ENCODE data around the gene SPTLC3. TPM values are rescaled to one million over a fixed set of nuclear protein-coding genes. Genes with fewer than 3 reads are reported as not detected.

Gene SPTLC3
- total RNA-seq, 1 experiment from 2014 or later = 20.3 TPM

DNA sequence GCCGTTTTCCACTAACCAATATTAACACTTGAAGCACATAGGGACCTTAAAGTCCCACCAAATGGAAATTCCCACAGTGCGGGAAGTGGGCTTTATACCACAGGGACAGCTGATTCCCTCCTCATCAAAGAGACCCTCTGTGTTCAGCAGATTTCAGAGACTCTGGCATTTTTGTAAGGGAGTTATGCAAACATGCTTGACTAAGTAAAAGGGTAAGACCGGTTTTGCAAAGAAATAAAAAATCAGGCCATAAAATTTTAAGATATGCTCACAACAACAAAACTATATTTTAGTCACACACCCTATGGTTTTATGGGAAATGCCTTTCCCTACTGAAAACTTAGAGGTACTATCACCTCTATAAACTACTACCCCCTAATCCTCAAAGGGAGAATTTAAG, 45.4 kb upstream of the SPTLC3 start:
- intact Hi-C loops (cut with micrococcal nuclease) = loop anchor here (10.0 kb wide), 1 partner anchor 1409 kb away; no protein-coding TSS in a partner anchor
- H3K4me3 Mint-ChIP-seq (ENCODE audit: unreplicated experiment) = no peak overlapping the region
- no peaks in the 10 kb centered on the region for H3K27me3 Mint-ChIP-seq (ENCODE audit: insufficient read depth, unreplicated experiment)
- ChIA-PET CTCF (interaction anchor here (0.8 to 15.3 kb wide), 7 partner anchors 14 to 146 kb away, joined by 5 to 558 read pairs (median 56); no protein-coding TSS in a partner anchor), POLR2A (no interaction called here)
- no peak for DNase-seq (ENCODE audit: unreplicated experiment)
- no peak overlapping the region for H3K27ac Mint-ChIP-seq (ENCODE audit: low read depth, unreplicated experiment)
- no peaks in the 10 kb centered on the region for H3K36me3 Mint-ChIP-seq (ENCODE audit: insufficient read depth, unreplicated experiment)
- no peaks in the 10 kb centered on the region for H3K4me1 Mint-ChIP-seq (ENCODE audit: insufficient read depth, unreplicated experiment)
- BruUV-seq (replicated peaks) = no TSS peak
- no peaks in the 10 kb centered on the region for H3K9me3 Mint-ChIP-seq (ENCODE audit: unreplicated experiment)
- TF ChIP-seq CTCF (IDR thresholded peaks at IDR 0.05; ENCODE audit: unreplicated experiment) = no peak

- intact Hi-C loops (cut with micrococcal nuclease) = loop anchor here (10.0 kb wide), 1 partner anchor 1411 kb away; no protein-coding TSS in a partner anchor
- H3K27ac Mint-ChIP-seq (ENCODE audit: low read depth, unreplicated experiment) = no peak overlapping the region
- H3K9me3 Mint-ChIP-seq (ENCODE audit: unreplicated experiment) = no peaks in the 10 kb centered on the region
- no peaks in the 10 kb centered on the region for H3K27me3 Mint-ChIP-seq (ENCODE audit: insufficient read depth, unreplicated experiment)
- no TSS peak for BruUV-seq (replicated peaks)
- ChIA-PET POLR2A (interaction anchor here (1.1 to 2.2 kb wide), 3 partner anchors 39 to 44 kb away, joined by 3 to 12 read pairs (median 3); no protein-coding TSS in a partner anchor), CTCF (interaction anchor here (0.5 to 15.3 kb wide), 33 partner anchors 10 to 1411 kb away, joined by 3 to 558 read pairs (median 4); no protein-coding TSS in a partner anchor)
- H3K36me3 Mint-ChIP-seq (ENCODE audit: insufficient read depth, unreplicated experiment) = no peaks in the 10 kb centered on the region
- no peak for TF ChIP-seq CTCF (IDR thresholded peaks at IDR 0.05; ENCODE audit: unreplicated experiment)
- DNase-seq (ENCODE audit: unreplicated experiment) = no peak
- H3K4me3 Mint-ChIP-seq (ENCODE audit: unreplicated experiment) = no peak overlapping the region
- H3K4me1 Mint-ChIP-seq (ENCODE audit: insufficient read depth, unreplicated experiment) = no peaks in the 10 kb centered on the region
Observed at GRCh38 chr20:12965212-12965869, 43.4 kb upstream of the SPTLC3 start.

DNA sequence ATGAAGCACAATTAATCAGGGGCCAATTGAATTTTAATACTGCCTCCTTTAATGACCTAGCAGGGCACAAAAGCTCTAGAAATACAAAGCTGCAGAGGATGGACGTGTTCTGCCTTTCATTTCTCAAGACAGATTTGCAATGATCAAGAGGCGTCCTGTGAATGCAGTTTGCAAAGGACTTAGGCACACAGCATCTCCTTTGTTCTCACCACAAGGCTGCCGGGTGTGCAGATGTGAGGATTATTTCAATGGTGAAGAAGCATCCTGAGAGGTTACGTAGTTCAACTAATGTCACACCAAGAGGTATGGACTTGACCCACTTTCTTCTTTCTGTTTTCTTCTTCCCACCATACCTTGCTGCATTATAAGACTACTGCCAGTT, 42.9 kb upstream of the SPTLC3 start:
- no peak for DNase-seq (ENCODE audit: unreplicated experiment)
- intact Hi-C loops (cut with micrococcal nuclease) = loop anchor here (1.0 to 10.0 kb wide), 3 partner anchors 41 to 1411 kb away; no protein-coding TSS in a partner anchor
- ChIA-PET CTCF (interaction anchor here (0.5 to 15.3 kb wide), 37 partner anchors 11 to 1416 kb away, joined by 3 to 558 read pairs (median 4); no protein-coding TSS in a partner anchor), POLR2A (interaction anchor here (0.7 to 2.2 kb wide), 4 partner anchors 12 to 44 kb away, joined by 3 to 12 read pairs (median 3); no protein-coding TSS in a partner anchor)
- Mint-ChIP-seq H3K36me3 (ENCODE audit: insufficient read depth, unreplicated experiment) (no peaks in the 10 kb centered on the region), H3K27ac (ENCODE audit: low read depth, unreplicated experiment) (no peak overlapping the region), H3K4me1 (ENCODE audit: insufficient read depth, unreplicated experiment) (no peaks in the 10 kb centered on the region), H3K27me3 (ENCODE audit: insufficient read depth, unreplicated experiment) (no peaks in the 10 kb centered on the region), H3K4me3 (ENCODE audit: unreplicated experiment) (no peak overlapping the region), H3K9me3 (ENCODE audit: unreplicated experiment) (no peaks in the 10 kb centered on the region)
- no peak for TF ChIP-seq CTCF (IDR thresholded peaks at IDR 0.05; ENCODE audit: unreplicated experiment)
- no TSS peak for BruUV-seq (replicated peaks)

- no peak overlapping the region for H3K4me3 Mint-ChIP-seq (ENCODE audit: unreplicated experiment)
- no peaks in the 10 kb centered on the region for H3K36me3 Mint-ChIP-seq (ENCODE audit: insufficient read depth, unreplicated experiment)
- intact Hi-C loops (cut with micrococcal nuclease) = loop anchor here (1.0 to 10.0 kb wide), 3 partner anchors 41 to 1412 kb away; no protein-coding TSS in a partner anchor
- no peak overlapping the region for H3K27ac Mint-ChIP-seq (ENCODE audit: low read depth, unreplicated experiment)
- H3K4me1 Mint-ChIP-seq (ENCODE audit: insufficient read depth, unreplicated experiment) = no peaks in the 10 kb centered on the region
- TF ChIP-seq CTCF (IDR thresholded peaks at IDR 0.05; ENCODE audit: unreplicated experiment) = peak; percentile 51
- H3K9me3 Mint-ChIP-seq (ENCODE audit: unreplicated experiment) = no peaks in the 10 kb centered on the region
- no TSS peak for BruUV-seq (replicated peaks)
- ChIA-PET CTCF (interaction anchor here (0.6 to 15.3 kb wide), 37 partner anchors 11 to 1417 kb away, joined by 3 to 558 read pairs (median 4); no protein-coding TSS in a partner anchor), POLR2A (interaction anchor here (0.7 to 2.2 kb wide), 3 partner anchors 12 to 43 kb away, joined by 3 to 12 read pairs (median 3); no protein-coding TSS in a partner anchor)
- DNase-seq (ENCODE audit: unreplicated experiment) = peak; percentile 40
- no peaks in the 10 kb centered on the region for H3K27me3 Mint-ChIP-seq (ENCODE audit: insufficient read depth, unreplicated experiment)
Observed at GRCh38 chr20:12966468-12967085, 42.2 kb upstream of the SPTLC3 start.

Data from MCF 10A (cell line).